IMR-90 (cell line): ENCODE results near the gene SSR1. TPM values are rescaled to one million over a fixed set of nuclear protein-coding genes. Genes with fewer than 3 reads are reported as not detected.

Experiments
- ATAC-seq: fragments of 200-7000 bp; cut with Tn5 transposase; 2 replicates; pipeline ENCODE4 v1.9.1; 2020; ENCODE audit warnings: low read depth, mild to moderate bottlenecking, moderate library complexity
- BruUV-seq: library from RNA; stranded (reverse); fragments of 400-500 nt; replicated peaks from 2 replicates; lab custom pipeline; 2021; lab: Mats Ljungman, UMichigan
- CTCF ChIA-PET: fragments of 300-600 bp; formaldehyde crosslinking; extraction: SDS; loops from one replicate; lab custom pipeline; 2021; ENCODE audit warnings: antibody characterized with exemption; lab: Yijun Ruan, JAX
- POLR2A ChIA-PET: fragments of 300-600 bp; sonication (Branson Sonifier 250); formaldehyde crosslinking; loops from one replicate; lab custom pipeline; 2022; ENCODE audit warnings: antibody characterized with exemption; ENCODE audit not compliant: unreplicated experiment; lab: Charles Lee
- DNase-seq: peaks from one replicate; pipeline ENCODE4 v3.0.0; 2013
- H2AFZ ChIP-seq: replicated peaks from 2 replicates; pipeline ENCODE3; 2013; ENCODE audit warnings: low read length, mild to moderate bottlenecking; ENCODE audit not compliant: poor library complexity
- H2AK5ac ChIP-seq: 2 replicates; pipeline ENCODE4 v1.6.1; 2013; ENCODE audit warnings: low read depth, low read length, inconsistent platforms
- H2AK9ac ChIP-seq: replicated peaks from 2 replicates; pipeline ENCODE3; 2013; ENCODE audit warnings: mild to moderate bottlenecking, low read depth, low read length, moderate library complexity; ENCODE audit not compliant: poor library complexity
- H2BK120ac ChIP-seq: 2 replicates; pipeline ENCODE4 v1.6.1; 2013; ENCODE audit warnings: low read depth, low read length, inconsistent platforms
- H2BK15ac ChIP-seq: 3 replicates; pipeline ENCODE4 v1.6.1; 2013; ENCODE audit warnings: low read depth, low read length, inconsistent platforms
- H2BK20ac ChIP-seq: 2 replicates; pipeline ENCODE4 v1.6.1; 2013; ENCODE audit warnings: low read depth, mild to moderate bottlenecking, inconsistent platforms, low read length, moderate library complexity
- H2BK5ac ChIP-seq: 2 replicates; pipeline ENCODE4 v1.6.1; 2013; ENCODE audit warnings: mild to moderate bottlenecking, low read depth, low read length, inconsistent platforms; ENCODE audit not compliant: poor library complexity, severe bottlenecking
- H3K14ac ChIP-seq: replicated peaks from 2 replicates; pipeline ENCODE4 v1.6.1; 2013; ENCODE audit warnings: low read depth, low read length, inconsistent platforms
- H3K18ac ChIP-seq: 2 replicates; pipeline ENCODE4 v1.6.1; 2013; ENCODE audit warnings: low read depth, low read length, control low read depth
- H3K23ac ChIP-seq: 2 replicates; pipeline ENCODE4 v1.6.1; 2013; ENCODE audit warnings: low read depth, low read length, inconsistent platforms
- H3K27ac ChIP-seq: 2 replicates; pipeline ENCODE4 v1.5.1; 2013; ENCODE audit warnings: mild to moderate bottlenecking, control low read depth, low read length; ENCODE audit not compliant: insufficient read depth
- H3K27me3 ChIP-seq: 2 replicates; pipeline ENCODE4 v1.6.1; 2013; ENCODE audit warnings: low read length; ENCODE audit not compliant: control insufficient read depth, insufficient read depth
- H3K36me3 ChIP-seq: 2 replicates; pipeline ENCODE4 v1.6.1; 2013; ENCODE audit warnings: low read length, mixed read lengths; ENCODE audit not compliant: control insufficient read depth, insufficient read depth
- H3K4ac ChIP-seq: 2 replicates; pipeline ENCODE4 v1.6.1; 2013; ENCODE audit warnings: low read depth, low read length, inconsistent platforms
- H3K4me1 ChIP-seq: 2 replicates; pipeline ENCODE4 v1.6.1; 2013; ENCODE audit warnings: low read length, mixed read lengths; ENCODE audit not compliant: control insufficient read depth, insufficient read depth
- H3K4me2 ChIP-seq: 2 replicates; pipeline ENCODE4 v1.6.1; 2013; ENCODE audit warnings: low read depth, mild to moderate bottlenecking, control low read depth, low read length, moderate library complexity
- H3K4me3 ChIP-seq: 2 replicates; pipeline ENCODE4 v1.5.1; 2013; ENCODE audit warnings: low read depth, mild to moderate bottlenecking, control low read depth, low read length, moderate library complexity; ENCODE audit not compliant: insufficient read depth
- H3K56ac ChIP-seq: 2 replicates; pipeline ENCODE4 v1.6.1; 2013; ENCODE audit warnings: low read length, inconsistent platforms; ENCODE audit not compliant: insufficient read depth; ENCODE audit errors: extremely low read depth
- H3K79me1 ChIP-seq, 2 experiments: 2 replicates each; pipeline ENCODE4 v1.6.1; 2013; ENCODE audit warnings: low read length in 2 of 2, inconsistent platforms in 1 of 2, low read depth in 1 of 2
- H3K9ac ChIP-seq: 2 replicates; pipeline ENCODE4 v1.6.1; 2013; ENCODE audit warnings: low read depth, low read length, control low read depth
- H3K9me1 ChIP-seq: 2 replicates; pipeline ENCODE4 v1.6.1; 2013; ENCODE audit warnings: low read length, inconsistent platforms; ENCODE audit not compliant: insufficient read depth
- H3K9me3 ChIP-seq: 2 replicates; pipeline ENCODE4 v1.6.1; 2013; ENCODE audit warnings: low read length; ENCODE audit not compliant: control insufficient read depth, insufficient read depth
- H4K20me1 ChIP-seq: 2 replicates; pipeline ENCODE4 v1.6.1; 2013; ENCODE audit warnings: low read length, inconsistent platforms; ENCODE audit not compliant: insufficient read depth
- H4K5ac ChIP-seq: 2 replicates; pipeline ENCODE4 v1.6.1; 2013; ENCODE audit warnings: mild to moderate bottlenecking, low read depth, low read length, control low read depth
- H4K8ac ChIP-seq, 2 experiments: 2 replicates each; pipeline ENCODE4 v1.6.1; 2013; ENCODE audit warnings: low read depth in 2 of 2, low read length in 2 of 2, control low read depth in 1 of 2, inconsistent platforms in 1 of 2
- H4K91ac ChIP-seq: 2 replicates; pipeline ENCODE4 v1.6.1; 2013; ENCODE audit warnings: low read depth, low read length, inconsistent platforms; ENCODE audit not compliant: insufficient read depth
- MAZ ChIP-seq: IDR thresholded peaks from 2 replicates; pipeline ENCODE4 v1.6.1; 2012; ENCODE audit warnings: low read depth, mild to moderate bottlenecking, low read length, improper control_type of control experiment, moderate library complexity, borderline replicate concordance
- MXI1 ChIP-seq: IDR thresholded peaks from 2 replicates; pipeline ENCODE4 v1.6.1; 2012; ENCODE audit warnings: low read depth, mild to moderate bottlenecking, low read length, moderate library complexity, borderline replicate concordance
- WGBS, 2 experiments: methylation state at CpG; one replicate each; pipeline versions ENCODE4 v1.1.5 to v1.1.7; 2013; ENCODE audit warnings: missing lambda C conversion rate in 2 of 2; ENCODE audit not compliant: insufficient read length in 1 of 2; ENCODE audit errors: extremely low coverage in 2 of 2; 5-methylcytosine and 5-hydroxymethylcytosine counted together
- dilution Hi-C: fragments of 300-500 bp; cut with HindIII; formaldehyde crosslinking; loops from one replicate; pipeline ENCODE4 v1.14.3; 2018; ENCODE audit warnings: low sequenced_read_pairs; ENCODE audit not compliant: unreplicated experiment
- in situ Hi-C: fragments of 300-500 bp; cut with MboI; formaldehyde crosslinking; loops from 3 replicates; pipeline ENCODE4 v1.14.3; 2019; ENCODE audit warnings: low sequenced_read_pairs, inconsistent platforms, mixed read lengths
- intact Hi-C: fragments of 100-400 bp; cut with micrococcal nuclease; formaldehyde crosslinking; loops from 2 replicates; pipeline ENCODE4 v1.10.0; 2022
- polyA plus RNA-seq, 3 experiments: library from polyadenylated mRNA; depleted of rRNA; stranded (reverse); fragments of >200 nt; gene quantifications; 2 replicates each; pipeline ENCODE4 v1.2.3, GENCODE V29; 2012; ENCODE audit warnings: low replicate concordance in 1 of 3
- total RNA-seq: library from RNA; depleted of rRNA; stranded (reverse); fragments of >200 nt; gene quantifications from 2 replicates; pipeline ENCODE4 v1.2.3, GENCODE V29; 2012
- TF ChIP-seq, protein P1 (sequence below): fragments of 150-350 bp; IDR thresholded peaks from 2 replicates; pipeline ENCODE4 v1.6.1; 2016; ENCODE audit warnings: low read depth, mild to moderate bottlenecking, low read length, moderate library complexity, borderline replicate concordance

The SSR1 gene
- total and polyA plus RNA-seq, 2 of the 4 experiments (the other 2 are of a cell fraction) = 110 to 120 TPM

DNA sequence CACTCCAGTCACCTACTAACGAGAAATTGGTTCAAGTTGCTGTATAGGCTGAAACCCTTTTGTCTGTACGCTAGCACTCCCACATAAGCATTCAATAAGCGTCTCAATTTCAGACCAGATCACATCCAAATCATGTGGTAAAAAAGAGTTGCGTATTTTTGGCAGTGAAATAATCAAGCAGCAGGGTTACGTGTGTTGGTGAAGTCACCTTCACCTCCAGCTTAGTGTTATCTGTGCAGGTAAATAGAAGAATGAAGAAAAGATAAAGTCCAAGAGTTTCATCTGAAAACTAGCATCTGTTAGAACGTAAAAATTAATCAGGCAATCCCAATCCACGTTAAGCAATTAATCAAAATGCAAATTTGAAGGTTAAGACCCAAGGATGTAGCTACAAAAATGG lies 11.3 kb downstream of the SSR1 start:
- WGBS, 2 experiments = 80% methylated on average over 1 of the region's 7 CpGs; no CpG with 5 or more reads in 1 of the 2 experiments
- no peak overlapping the region for H3K9ac ChIP-seq
- peaks cover 37% of the 10 kb centered on the region for H3K36me3 ChIP-seq
- H3K4me2 ChIP-seq = no peak overlapping the region
- BruUV-seq = no TSS peak
- intact Hi-C loops = loop anchor here (2.0 kb wide), 1 partner anchor 13 kb away; no protein-coding TSS in a partner anchor
- TF ChIP-seq, protein P1, sequence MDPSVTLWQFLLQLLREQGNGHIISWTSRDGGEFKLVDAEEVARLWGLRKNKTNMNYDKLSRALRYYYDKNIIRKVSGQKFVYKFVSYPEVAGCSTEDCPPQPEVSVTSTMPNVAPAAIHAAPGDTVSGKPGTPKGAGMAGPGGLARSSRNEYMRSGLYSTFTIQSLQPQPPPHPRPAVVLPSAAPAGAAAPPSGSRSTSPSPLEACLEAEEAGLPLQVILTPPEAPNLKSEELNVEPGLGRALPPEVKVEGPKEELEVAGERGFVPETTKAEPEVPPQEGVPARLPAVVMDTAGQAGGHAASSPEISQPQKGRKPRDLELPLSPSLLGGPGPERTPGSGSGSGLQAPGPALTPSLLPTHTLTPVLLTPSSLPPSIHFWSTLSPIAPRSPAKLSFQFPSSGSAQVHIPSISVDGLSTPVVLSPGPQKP = no peak
- no peak for TF ChIP-seq MAZ
- TF ChIP-seq MXI1 = no peak
- H4K5ac ChIP-seq = no peak overlapping the region
- H4K91ac ChIP-seq = no peak overlapping the region
- no peak overlapping the region for H3K27ac ChIP-seq
- H3K9me1 ChIP-seq = no peaks in the 10 kb centered on the region
- H3K23ac ChIP-seq = no peak overlapping the region
- no peak overlapping the region for H2BK20ac ChIP-seq
- no peaks in the 10 kb centered on the region for H3K9me3 ChIP-seq
- H2AK5ac ChIP-seq = no peak overlapping the region
- no peaks in the 10 kb centered on the region for H3K27me3 ChIP-seq
- H3K14ac ChIP-seq = no peak overlapping the region
- peaks cover 16 to 31% of the 10 kb centered on the region in 2 experiments for H3K79me1 ChIP-seq
- peaks cover 8% of the 10 kb centered on the region; the same call in 1 of the 2 replicates for H4K20me1 ChIP-seq
- no peak overlapping the region for H2BK120ac ChIP-seq
- H2AFZ ChIP-seq = no peak overlapping the region
- DNase-seq (no peak), ATAC-seq (no peak)
- H3K4me1 ChIP-seq = no peaks in the 10 kb centered on the region
- H3K56ac ChIP-seq = no peak overlapping the region
- in situ Hi-C loops = loop anchor here (10.0 kb wide), 2 partner anchors 93 to 283 kb away; no protein-coding TSS in a partner anchor
- dilution Hi-C loops = no loop called here
- no peak overlapping the region for H3K4ac ChIP-seq
- no peak overlapping the region for H2BK5ac ChIP-seq
- ChIA-PET CTCF (interaction anchor here (0.6 kb wide), 1 partner anchor 56 kb away, joined by 3 read pairs; no protein-coding TSS in a partner anchor), POLR2A (no interaction called here)
- no peak overlapping the region for H2BK15ac ChIP-seq
- no peak overlapping the region for H4K8ac ChIP-seq
- no peak overlapping the region for H3K4me3 ChIP-seq
- no peak overlapping the region for H2AK9ac ChIP-seq
- H3K18ac ChIP-seq = no peak overlapping the region
